ENCODE data around the gene ERAP2. TPM values are rescaled to one million over a fixed set of nuclear protein-coding genes. Genes with fewer than 3 reads are reported as not detected.

The ERAP2 gene
- total RNA-seq, 4 donors from 2014 or later: 8.0 to 12.0 (median 10.0) TPM

DNA sequence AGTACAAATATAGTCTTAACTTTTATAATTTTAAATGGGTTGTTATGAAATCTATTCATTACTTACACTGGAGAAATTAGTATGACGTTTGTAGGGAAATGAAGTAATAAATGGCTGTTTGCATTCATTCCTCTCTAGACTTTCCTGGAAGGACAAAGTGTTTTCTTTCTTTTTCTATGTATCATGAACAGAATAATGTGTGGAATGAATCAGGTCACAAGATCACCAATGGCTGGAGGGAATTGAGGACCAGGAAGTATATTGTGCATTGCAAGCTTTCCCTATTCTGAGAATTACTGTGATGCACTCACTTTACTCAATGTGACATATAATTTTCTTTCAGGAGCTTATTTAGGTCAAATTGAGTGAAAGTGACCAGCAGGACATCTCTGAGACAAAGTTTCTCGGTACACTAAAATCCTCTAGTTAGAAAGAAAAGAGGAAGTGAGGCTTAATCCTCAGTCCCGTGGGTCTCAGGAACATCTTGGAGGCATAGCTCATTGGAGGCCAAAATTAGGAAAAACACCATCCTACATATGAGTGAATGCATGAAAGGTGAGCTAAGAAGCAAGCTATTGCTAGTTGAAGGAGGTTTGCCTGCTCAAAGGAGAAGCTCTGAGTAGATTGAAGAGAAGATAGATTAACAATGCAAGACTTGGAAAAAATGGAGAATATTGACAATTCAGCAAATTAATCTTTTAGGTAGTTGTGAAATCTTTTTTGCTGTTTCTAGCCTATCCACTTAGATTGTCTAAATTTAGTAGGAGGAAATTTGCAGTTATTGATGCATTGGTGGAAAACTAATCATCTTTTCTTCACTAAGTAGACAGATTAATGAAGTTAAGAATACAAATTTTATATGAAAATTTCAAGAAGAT lies 28.0 kb downstream of the ERAP2 start:
- WGBS, 2 donors (ENCODE audit: low coverage in 1 of 2): 45 to 62% methylated on average over 2 to 3 of the region's 3 CpGs
- H3K4me3 ChIP-seq: no peak overlapping the region
- no peaks in the 10 kb centered on the region for H3K4me1 ChIP-seq
- H3K27me3 ChIP-seq: no peaks in the 10 kb centered on the region
- no peak overlapping the region for H3K27ac ChIP-seq
- no peaks in the 10 kb centered on the region for H3K9me3 ChIP-seq
- peaks cover 0 to 62% of the 10 kb centered on the region in 2 donors for H3K36me3 ChIP-seq
- peak; percentile 68 for TF ChIP-seq POLR2AphosphoS5 (IDR thresholded peaks at IDR 0.05)
- TF ChIP-seq, protein P1, sequence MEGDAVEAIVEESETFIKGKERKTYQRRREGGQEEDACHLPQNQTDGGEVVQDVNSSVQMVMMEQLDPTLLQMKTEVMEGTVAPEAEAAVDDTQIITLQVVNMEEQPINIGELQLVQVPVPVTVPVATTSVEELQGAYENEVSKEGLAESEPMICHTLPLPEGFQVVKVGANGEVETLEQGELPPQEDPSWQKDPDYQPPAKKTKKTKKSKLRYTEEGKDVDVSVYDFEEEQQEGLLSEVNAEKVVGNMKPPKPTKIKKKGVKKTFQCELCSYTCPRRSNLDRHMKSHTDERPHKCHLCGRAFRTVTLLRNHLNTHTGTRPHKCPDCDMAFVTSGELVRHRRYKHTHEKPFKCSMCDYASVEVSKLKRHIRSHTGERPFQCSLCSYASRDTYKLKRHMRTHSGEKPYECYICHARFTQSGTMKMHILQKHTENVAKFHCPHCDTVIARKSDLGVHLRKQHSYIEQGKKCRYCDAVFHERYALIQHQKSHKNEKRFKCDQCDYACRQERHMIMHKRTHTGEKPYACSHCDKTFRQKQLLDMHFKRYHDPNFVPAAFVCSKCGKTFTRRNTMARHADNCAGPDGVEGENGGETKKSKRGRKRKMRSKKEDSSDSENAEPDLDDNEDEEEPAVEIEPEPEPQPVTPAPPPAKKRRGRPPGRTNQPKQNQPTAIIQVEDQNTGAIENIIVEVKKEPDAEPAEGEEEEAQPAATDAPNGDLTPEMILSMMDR (IDR thresholded peaks at IDR 0.05): no peak
- peak; percentile 50 for ATAC-seq

DNA sequence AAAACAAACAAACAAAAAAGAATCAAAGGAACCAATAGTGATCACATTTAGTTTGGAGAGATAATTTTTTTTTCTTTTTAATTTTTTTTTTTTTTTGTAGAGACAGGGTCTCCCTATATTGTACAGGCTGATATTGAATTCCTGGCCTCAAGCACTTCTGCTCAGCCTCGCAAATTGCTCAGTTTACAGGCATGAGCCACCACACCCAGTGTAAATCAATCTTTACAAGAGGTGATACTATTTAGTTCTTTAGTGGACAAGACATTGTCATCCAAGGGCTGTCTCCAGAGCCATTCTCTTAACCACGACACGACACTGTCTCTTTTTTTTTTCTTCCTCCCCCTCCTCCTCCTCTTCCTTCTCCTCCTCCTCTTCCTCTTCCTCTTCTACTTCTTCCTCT lies 29.6 kb downstream of the ERAP2 start:
- Histone ChIP-seq H3K4me1 (no peaks in the 10 kb centered on the region), H3K4me3 (no peak overlapping the region), H3K27ac (no peak overlapping the region), H3K9me3 (no peaks in the 10 kb centered on the region), H3K27me3 (no peaks in the 10 kb centered on the region), H3K36me3 (peaks cover 0 to 57% of the 10 kb centered on the region in 2 donors)
- TF ChIP-seq EP300 (IDR thresholded peaks at IDR 0.05) (no peak), POLR2AphosphoS5 (IDR thresholded peaks at IDR 0.05) (no peak), POLR2A (IDR thresholded peaks at IDR 0.05) (no peak)
- TF ChIP-seq, protein P1 (IDR thresholded peaks at IDR 0.05): no peak
- WGBS, 2 donors (ENCODE audit: low coverage in 1 of 2): 94 to 100% methylated on average over 1 to 3 of the region's 3 CpGs
- no peak for ATAC-seq

DNA sequence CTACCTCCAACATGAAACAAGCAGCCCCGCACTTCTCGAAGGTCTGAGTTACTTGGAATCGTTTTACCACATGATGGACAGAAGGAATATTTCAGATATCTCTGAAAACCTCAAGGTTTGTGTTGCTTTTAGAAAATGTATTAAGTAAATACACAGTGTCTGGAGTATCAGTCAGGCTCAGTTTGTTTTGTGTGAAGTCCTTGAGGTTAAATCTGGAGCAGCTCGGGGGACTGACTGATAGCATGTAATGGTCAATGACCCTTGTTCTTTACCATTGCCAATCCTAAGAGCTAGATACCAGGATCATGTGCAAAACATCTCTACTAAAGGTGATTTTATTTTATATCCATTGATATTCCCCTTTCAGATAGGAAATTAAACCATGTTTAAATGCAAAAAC lies 32.7 kb downstream of the ERAP2 start:
- ATAC-seq: no peak
- no peak for TF ChIP-seq POLR2A (IDR thresholded peaks at IDR 0.05)
- TF ChIP-seq POLR2AphosphoS5 (IDR thresholded peaks at IDR 0.05): no peak
- TF ChIP-seq, protein P1 (IDR thresholded peaks at IDR 0.05): no peak
- no peak for TF ChIP-seq EP300 (IDR thresholded peaks at IDR 0.05)
- Histone ChIP-seq H3K36me3 (peaks cover 0 to 31% of the 10 kb centered on the region in 2 donors), H3K4me1 (no peaks in the 10 kb centered on the region), H3K4me3 (no peak overlapping the region), H3K27me3 (no peaks in the 10 kb centered on the region), H3K27ac (no peak overlapping the region), H3K9me3 (no peaks in the 10 kb centered on the region)
- 86 to 88% methylated on average over 3 to 4 of the region's 4 CpGs for WGBS, 2 donors (ENCODE audit: low coverage in 1 of 2)

DNA sequence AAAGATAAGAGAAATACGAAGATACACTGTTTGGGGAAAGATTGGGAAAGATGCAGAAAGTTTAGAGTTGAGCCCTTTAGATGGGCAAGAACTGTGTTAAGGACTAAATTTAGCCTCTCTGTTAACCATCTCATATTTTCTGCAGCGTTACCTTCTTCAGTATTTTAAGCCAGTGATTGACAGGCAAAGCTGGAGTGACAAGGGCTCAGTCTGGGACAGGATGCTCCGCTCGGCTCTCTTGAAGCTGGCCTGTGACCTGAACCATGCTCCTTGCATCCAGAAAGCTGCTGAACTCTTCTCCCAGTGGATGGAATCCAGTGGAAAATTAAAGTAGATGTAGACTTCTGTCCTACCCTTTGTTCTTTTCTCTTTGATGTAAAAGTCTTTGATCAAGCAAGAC lies 33.1 kb downstream of the ERAP2 start:
- 93% methylated on average over 2 to 4 of the region's 4 CpGs for WGBS, 2 donors (ENCODE audit: low coverage in 1 of 2)
- Histone ChIP-seq H3K27ac (no peak overlapping the region), H3K9me3 (no peaks in the 10 kb centered on the region), H3K36me3 (peaks cover 0 to 27% of the 10 kb centered on the region in 2 donors), H3K4me3 (no peak overlapping the region), H3K27me3 (no peaks in the 10 kb centered on the region), H3K4me1 (no peaks in the 10 kb centered on the region)
- ATAC-seq: no peak
- TF ChIP-seq, protein P1 (IDR thresholded peaks at IDR 0.05): no peak
- TF ChIP-seq POLR2A (IDR thresholded peaks at IDR 0.05): no peak

DNA sequence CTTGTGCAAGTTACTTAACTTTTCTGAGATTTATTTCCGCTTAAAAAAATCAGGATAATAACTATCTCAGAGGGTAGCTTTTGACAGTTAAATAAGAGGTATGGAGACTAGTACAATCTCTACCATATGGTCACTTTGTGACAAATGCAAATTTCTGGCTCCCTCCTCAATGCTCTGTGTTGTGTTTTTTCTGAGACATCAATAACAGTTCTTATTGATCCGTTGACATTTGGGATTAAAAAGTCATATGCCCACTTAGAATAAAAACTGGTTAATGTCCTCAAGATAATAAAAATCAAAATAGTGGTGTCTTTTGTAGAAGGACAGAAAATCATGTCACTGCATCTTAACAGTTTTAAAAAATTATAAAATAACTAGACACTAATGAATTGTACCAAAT lies 34.8 kb downstream of the ERAP2 start:
- H3K36me3 ChIP-seq: peaks cover 0 to 32% of the 10 kb centered on the region in 2 donors
- no peaks in the 10 kb centered on the region for H3K27me3 ChIP-seq
- no peak overlapping the region for H3K27ac ChIP-seq
- no peak overlapping the region for H3K4me3 ChIP-seq
- H3K9me3 ChIP-seq: no peaks in the 10 kb centered on the region
- no peak for TF ChIP-seq EP300 (IDR thresholded peaks at IDR 0.05)
- no peak for TF ChIP-seq POLR2A (IDR thresholded peaks at IDR 0.05)
- no peak for TF ChIP-seq POLR2AphosphoS5 (IDR thresholded peaks at IDR 0.05)
- TF ChIP-seq, protein P1 (IDR thresholded peaks at IDR 0.05): no peak
- no peaks in the 10 kb centered on the region for H3K4me1 ChIP-seq
- 84 to 95% methylated on average over 2 of the region's 2 CpGs for WGBS, 2 donors (ENCODE audit: low coverage in 1 of 2)
- no peak for ATAC-seq
